GM23338 (cell line): ENCODE results near the gene ARMC8. TPM values are rescaled to one million over a fixed set of nuclear protein-coding genes. Genes with fewer than 3 reads are reported as not detected.

Source experiments
- ATAC-seq: fragments of 200-7000 bp; cut with Tn5 transposase; 3 replicates; pipeline ENCODE4 v1.9.1; 2020
- DNase-seq: peaks from one replicate; pipeline ENCODE4 v3.0.0-alpha.2; 2015; ENCODE audit warnings: low spot score
- H2AFZ ChIP-seq: fragments of 200-600 bp; sonication (generic); 2 replicates; pipeline ENCODE4 v1.8.0; 2016; ENCODE audit warnings: antibody characterized with exemption, mild to moderate bottlenecking, moderate library complexity
- H3F3A ChIP-seq: fragments of 200-600 bp; sonication (generic); replicated peaks from 2 replicates; pipeline ENCODE4 v1.8.0; 2017; ENCODE audit warnings: antibody characterized with exemption, mixed run types, low read depth
- H3K27ac ChIP-seq: fragments of 200-600 bp; sonication (generic); 2 replicates; pipeline ENCODE4 v1.6.1; 2016; ENCODE audit warnings: low read depth
- H3K27me3 ChIP-seq: fragments of 200-600 bp; sonication (generic); 2 replicates; pipeline ENCODE4 v1.8.0; 2016; ENCODE audit warnings: mild to moderate bottlenecking, mixed run types, moderate library complexity; ENCODE audit not compliant: insufficient read depth
- H3K36me3 ChIP-seq: fragments of 200-600 bp; sonication (generic); 2 replicates; pipeline ENCODE4 v1.8.0; 2016; ENCODE audit warnings: mild to moderate bottlenecking; ENCODE audit not compliant: insufficient read depth
- H3K4me1 ChIP-seq: fragments of 200-600 bp; sonication (generic); 2 replicates; pipeline ENCODE4 v1.8.0; 2016; ENCODE audit warnings: mild to moderate bottlenecking, moderate library complexity; ENCODE audit not compliant: insufficient read depth
- H3K4me2 ChIP-seq: fragments of 200-600 bp; sonication (generic); 2 replicates; pipeline ENCODE4 v1.7.1; 2017; ENCODE audit warnings: mixed run types
- H3K4me3 ChIP-seq: fragments of 200-600 bp; sonication (generic); 2 replicates; pipeline ENCODE4 v1.6.1; 2016; ENCODE audit warnings: mixed run types
- H3K79me2 ChIP-seq: fragments of 200-600 bp; sonication (generic); replicated peaks from 2 replicates; pipeline ENCODE4 v1.8.0; 2017; ENCODE audit warnings: mild to moderate bottlenecking; ENCODE audit not compliant: insufficient read depth
- H3K9me2 ChIP-seq: fragments of 200-600 bp; sonication (generic); 2 replicates; pipeline ENCODE4 v1.8.0; 2017; ENCODE audit not compliant: insufficient read depth
- H4K20me1 ChIP-seq: fragments of 200-600 bp; sonication (generic); replicated peaks from 2 replicates; pipeline ENCODE4 v1.8.0; 2017; ENCODE audit warnings: mild to moderate bottlenecking; ENCODE audit not compliant: insufficient read depth
- H3K27ac Mint-ChIP-seq: 2 replicates; pipeline ENCODE4 v1.8.0; 2020; ENCODE audit warnings: inconsistent platforms, mild to moderate bottlenecking, moderate library complexity, mixed read lengths
- H3K27me3 Mint-ChIP-seq: 3 replicates; pipeline ENCODE4 v1.8.0; 2022; ENCODE audit warnings: low read depth, mild to moderate bottlenecking, moderate library complexity, mixed read lengths, inconsistent platforms; ENCODE audit not compliant: insufficient read depth, poor library complexity
- H3K36me3 Mint-ChIP-seq: 3 replicates; pipeline ENCODE4 v1.8.0; 2021; ENCODE audit warnings: low read depth, mild to moderate bottlenecking, inconsistent platforms, moderate library complexity, mixed read lengths
- H3K4me1 Mint-ChIP-seq: 3 replicates; pipeline ENCODE4 v1.8.0; 2020; ENCODE audit warnings: mild to moderate bottlenecking, inconsistent platforms, mixed read lengths
- H3K4me3 Mint-ChIP-seq: 3 replicates; pipeline ENCODE4 v1.8.0; 2021; ENCODE audit warnings: moderate library complexity, mild to moderate bottlenecking, inconsistent platforms, mixed read lengths
- H3K9me3 Mint-ChIP-seq: 3 replicates; pipeline ENCODE4 v1.8.0; 2020; ENCODE audit warnings: moderate library complexity, mild to moderate bottlenecking, inconsistent platforms, mixed read lengths
- CREB1 ChIP-seq: fragments of 250-450 bp; sonication (Bioruptor Pico); IDR thresholded peaks from 2 replicates; pipeline ENCODE4 v1.5.0; 2020; ENCODE audit warnings: low read depth, mild to moderate bottlenecking, moderate library complexity
- CTCF ChIP-seq, 2 experiments: fragments of 200-600 bp in 1 of 2; sonication (generic) in 1 of 2; conservative IDR thresholded peaks; 2 replicates each; pipeline versions ENCODE4 v1.5.1 to v1.6.1; 2016 to 2017; ENCODE audit warnings: antibody characterized with exemption in 2 of 2, low read depth in 2 of 2, mild to moderate bottlenecking in 2 of 2, moderate library complexity in 1 of 2
- NANOG ChIP-seq: IDR thresholded peaks from 2 replicates; pipeline ENCODE4 v1.6.1; 2016; ENCODE audit warnings: antibody characterized with exemption, borderline replicate concordance
- POLR2AphosphoS5 ChIP-seq: IDR thresholded peaks from 2 replicates; pipeline ENCODE4 v1.6.1; 2016; ENCODE audit warnings: antibody characterized with exemption, low read depth
- ZNF331 ChIP-seq: fragments of 250-450 bp; sonication (Bioruptor Pico); IDR thresholded peaks from 2 replicates; pipeline ENCODE4 v1.5.0; 2020; ENCODE audit warnings: low read depth, mild to moderate bottlenecking, moderate library complexity
- ZNF462 ChIP-seq: fragments of 250-450 bp; sonication (Bioruptor Pico); IDR thresholded peaks from 2 replicates; pipeline ENCODE4 v1.5.0; 2020; ENCODE audit warnings: mild to moderate bottlenecking, moderate library complexity
- polyA plus RNA-seq: library from polyadenylated mRNA; unstranded; fragments of >200 nt; fragmentation: Nextera tagmentation; extraction: Ambion mirVana; gene quantifications from 2 replicates; pipeline ENCODE4 v1.2.1, GENCODE V29; 2016
- total RNA-seq: library from RNA; depleted of rRNA; stranded (reverse); fragments of >200 nt; shearing (Covaris generic); gene quantifications from 2 replicates; pipeline ENCODE4 v1.2.3, GENCODE V29; 2014

Gene ARMC8
- total and polyA plus RNA-seq, 2 experiments from 2014 or later = 36.8 to 61.4 TPM

- DNase-seq = no peak
- H3K79me2 ChIP-seq = peaks cover 100% of the 10 kb centered on the region
- ATAC-seq = no peak
- Mint-ChIP-seq H3K4me3 (no peak overlapping the region), H3K4me1 (peaks cover 23% of the 10 kb centered on the region), H3K27me3 (peaks cover 2% of the 10 kb centered on the region), H3K9me3 (no peaks in the 10 kb centered on the region; the same call in 2 of the 3 replicates), H3K36me3 (peaks cover 9% of the 10 kb centered on the region; the same call in 2 of the 3 replicates), H3K27ac (no peak overlapping the region)
- H4K20me1 ChIP-seq = peaks cover 59% of the 10 kb centered on the region
- no peak for TF ChIP-seq ZNF331 (CRISPR knock-in tag)
- TF ChIP-seq CTCF (conservative IDR thresholded peaks at IDR 0.05; ENCODE audit: low read depth in 2 of 2) = no peak
- TF ChIP-seq NANOG = no peak
- TF ChIP-seq POLR2AphosphoS5 = no peak
- TF ChIP-seq ZNF462 (CRISPR knock-in tag) = no peak
- TF ChIP-seq CREB1 (CRISPR knock-in tag) = no peak
- H3K27me3 ChIP-seq = no peaks in the 10 kb centered on the region
- H3F3A ChIP-seq = 0 out of 2 replicates have a peak, but pooled peaks cover 3% of the 10 kb centered on the region
- no peak overlapping the region for H3K4me2 ChIP-seq
- H3K27ac ChIP-seq = no peak overlapping the region
- no peaks in the 10 kb centered on the region for H3K36me3 ChIP-seq
- no peaks in the 10 kb centered on the region for H3K9me2 ChIP-seq
- no peak overlapping the region for H2AFZ ChIP-seq
- H3K4me1 ChIP-seq = peaks cover 11% of the 10 kb centered on the region
- no peak overlapping the region for H3K4me3 ChIP-seq
Observed at GRCh38 chr3:138199851-138200250, 12.8 kb downstream of the ARMC8 start.
